Esophagus squamous epithelium (tissue), 5 donors: ENCODE data around the gene ROBO3. TPM values are rescaled to one million over a fixed set of nuclear protein-coding genes. Genes with fewer than 3 reads are reported as not detected.

Source experiments
- DNase-seq: peaks from one replicate; lab custom pipeline; 2025; lab: John Stamatoyannopoulos, UW
- H3K27ac ChIP-seq, 4 donors: fragments of 200-600 bp; sonication (generic); one replicate each; pipeline ENCODE4 v1.5.1; 2016 to 2019; ENCODE audit warnings: mild to moderate bottlenecking in 1 of 4
- H3K27me3 ChIP-seq, 4 donors: fragments of 200-600 bp; sonication (generic); 1 replicate in 3 of 4; 2 replicates in 1 of 4; pipeline versions ENCODE4 v1.5.1 to v1.6.0; 2017 to 2021; ENCODE audit warnings: antibody characterized with exemption in 1 of 4
- H3K36me3 ChIP-seq, 3 donors: fragments of 200-600 bp; sonication (generic); one replicate each; pipeline ENCODE4 v1.5.1; 2016 to 2019
- H3K4me1 ChIP-seq, 3 donors: fragments of 200-600 bp; sonication (generic); one replicate each; pipeline ENCODE4 v1.5.1; 2017 to 2019
- H3K4me3 ChIP-seq, 4 donors: fragments of 200-600 bp; sonication (generic); 1 replicate in 3 of 4; 2 replicates in 1 of 4; pipeline ENCODE4 v1.5.1; 2016 to 2019; ENCODE audit warnings: mild to moderate bottlenecking in 2 of 4, moderate library complexity in 1 of 4
- H3K9me3 ChIP-seq, 3 donors: fragments of 200-600 bp; sonication (generic); one replicate each; pipeline ENCODE4 v1.5.1; 2016 to 2019
- POLR2A ChIP-seq, 4 donors: fragments of 450-650 bp; IDR thresholded peaks; one replicate each; pipeline ENCODE4 v1.6.1; 2017; ENCODE audit warnings: antibody characterized with exemption in 4 of 4, mild to moderate bottlenecking in 4 of 4, moderate library complexity in 3 of 4
- WGBS, 2 donors: methylation state at CpG; one replicate each; pipeline ENCODE4 v1.1.5; 2018; 5-methylcytosine and 5-hydroxymethylcytosine counted together
- intact Hi-C: fragments of 100-400 bp; cut with DNase I; formaldehyde crosslinking; loops from one replicate; pipeline ENCODE4 v1.15.0; 2022
- total RNA-seq, 4 donors: library from RNA; depleted of rRNA; stranded (reverse); fragments of >200 nt; gene quantifications; one replicate each; pipeline ENCODE4 v1.1.0, GENCODE V29; 2016
- TF ChIP-seq, protein P1 (sequence below), 6 experiments: fragments of 450-650 bp in 4 of 6; fragments of 200-600 bp in 2 of 6; sonication (generic) in 2 of 6; IDR thresholded peaks; one replicate each; pipeline ENCODE4 v1.5.1; 2016 to 2019; ENCODE audit warnings: antibody characterized with exemption in 6 of 6, mild to moderate bottlenecking in 4 of 6, moderate library complexity in 4 of 6
- donor health status: DM: yes; HTN: yes; CAD: no.

ROBO3 gene
- total RNA-seq, 4 donors from 2014 or later = 1.8 to 12.4 (median 3.8) TPM

GRCh38 chr11:124842305-124842704 is 22.9 kb upstream of the ROBO3 start:
- no peak for TF ChIP-seq POLR2A (IDR thresholded peaks at IDR 0.05)
- TF ChIP-seq, protein P1, sequence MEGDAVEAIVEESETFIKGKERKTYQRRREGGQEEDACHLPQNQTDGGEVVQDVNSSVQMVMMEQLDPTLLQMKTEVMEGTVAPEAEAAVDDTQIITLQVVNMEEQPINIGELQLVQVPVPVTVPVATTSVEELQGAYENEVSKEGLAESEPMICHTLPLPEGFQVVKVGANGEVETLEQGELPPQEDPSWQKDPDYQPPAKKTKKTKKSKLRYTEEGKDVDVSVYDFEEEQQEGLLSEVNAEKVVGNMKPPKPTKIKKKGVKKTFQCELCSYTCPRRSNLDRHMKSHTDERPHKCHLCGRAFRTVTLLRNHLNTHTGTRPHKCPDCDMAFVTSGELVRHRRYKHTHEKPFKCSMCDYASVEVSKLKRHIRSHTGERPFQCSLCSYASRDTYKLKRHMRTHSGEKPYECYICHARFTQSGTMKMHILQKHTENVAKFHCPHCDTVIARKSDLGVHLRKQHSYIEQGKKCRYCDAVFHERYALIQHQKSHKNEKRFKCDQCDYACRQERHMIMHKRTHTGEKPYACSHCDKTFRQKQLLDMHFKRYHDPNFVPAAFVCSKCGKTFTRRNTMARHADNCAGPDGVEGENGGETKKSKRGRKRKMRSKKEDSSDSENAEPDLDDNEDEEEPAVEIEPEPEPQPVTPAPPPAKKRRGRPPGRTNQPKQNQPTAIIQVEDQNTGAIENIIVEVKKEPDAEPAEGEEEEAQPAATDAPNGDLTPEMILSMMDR (IDR thresholded peaks at IDR 0.05) = no peak
- H3K9me3 ChIP-seq = no peaks in the 10 kb centered on the region
- DNase-seq = no peak
- H3K4me3 ChIP-seq = no peak overlapping the region
- peaks cover 29 to 100% (median 53%) of the 10 kb centered on the region in 4 donors for H3K27me3 ChIP-seq
- intact Hi-C loops = no loop called here
- no peak overlapping the region for H3K27ac ChIP-seq
- H3K4me1 ChIP-seq = peaks cover 15 to 32% (median 18%) of the 10 kb centered on the region in 3 donors
- no peaks in the 10 kb centered on the region for H3K36me3 ChIP-seq
- 37 to 38% methylated on average over 4 of the region's 4 CpGs for WGBS, 2 donors

DNA sequence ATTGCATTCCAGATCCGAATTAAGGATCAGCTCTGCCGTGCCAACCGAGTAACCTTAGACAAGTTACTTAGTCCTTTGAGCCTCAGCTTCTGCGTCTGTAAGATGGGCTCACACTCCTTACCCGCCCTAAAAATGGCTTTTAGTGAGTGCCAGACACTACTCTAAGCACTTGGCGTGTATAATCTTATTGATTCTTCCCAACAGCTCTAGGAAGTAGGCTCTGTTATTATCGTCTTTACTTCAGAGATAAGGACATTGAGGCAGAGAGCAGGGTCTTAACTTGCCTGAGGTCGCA is 21.7 kb upstream of the ROBO3 start:
- Histone ChIP-seq H3K36me3 (no peaks in the 10 kb centered on the region), H3K9me3 (no peaks in the 10 kb centered on the region), H3K27ac (no peak overlapping the region), H3K4me1 (peaks cover 15 to 31% (median 18%) of the 10 kb centered on the region in 3 donors), H3K4me3 (peak overlapping the region in 1 of 4 donors; percentile 36), H3K27me3 (peaks cover 29 to 100% (median 50%) of the 10 kb centered on the region in 4 donors)
- WGBS, 2 donors = 5 to 37% methylated on average over 3 to 8 of the region's 8 CpGs
- intact Hi-C loops = no loop called here
- no peak for TF ChIP-seq POLR2A (IDR thresholded peaks at IDR 0.05)
- TF ChIP-seq, protein P1 (IDR thresholded peaks at IDR 0.05) = no peak
- no peak for DNase-seq

GRCh38 chr11:124844664-124845079 is 20.6 kb upstream of the ROBO3 start:
- Histone ChIP-seq H3K4me1 (peaks cover 6 to 21% (median 11%) of the 10 kb centered on the region in 3 donors), H3K27me3 (peaks cover 20 to 100% (median 40%) of the 10 kb centered on the region in 4 donors), H3K4me3 (no peak overlapping the region), H3K36me3 (no peaks in the 10 kb centered on the region), H3K27ac (no peak overlapping the region), H3K9me3 (no peaks in the 10 kb centered on the region)
- no peak for TF ChIP-seq POLR2A (IDR thresholded peaks at IDR 0.05)
- TF ChIP-seq, protein P1 (IDR thresholded peaks at IDR 0.05) = no peak
- 13 to 28% methylated on average over 4 to 8 of the region's 8 CpGs for WGBS, 2 donors
- DNase-seq = no peak
- intact Hi-C loops = no loop called here

- TF ChIP-seq POLR2A (IDR thresholded peaks at IDR 0.05) = no peak
- TF ChIP-seq, protein P1 (IDR thresholded peaks at IDR 0.05) = no peak
- no peak overlapping the region for H3K4me3 ChIP-seq
- DNase-seq = no peak
- intact Hi-C loops = no loop called here
- 7 to 8% methylated on average over 3 to 4 of the region's 11 CpGs for WGBS, 2 donors
- H3K9me3 ChIP-seq = no peaks in the 10 kb centered on the region
- peaks cover 16 to 100% (median 29%) of the 10 kb centered on the region in 4 donors for H3K27me3 ChIP-seq
- peaks cover 3 to 17% (median 7%) of the 10 kb centered on the region in 3 donors for H3K4me1 ChIP-seq
- no peaks in the 10 kb centered on the region for H3K36me3 ChIP-seq
- no peak overlapping the region for H3K27ac ChIP-seq
These were observed 19.1 kb upstream of the ROBO3 start for GRCh38 chr11:124846070-124846673.

- Histone ChIP-seq H3K9me3 (no peaks in the 10 kb centered on the region), H3K27me3 (peaks cover 0 to 94% (median 13%) of the 10 kb centered on the region in 4 donors), H3K4me1 (peaks cover 0 to 14% (median 7%) of the 10 kb centered on the region in 3 donors), H3K27ac (no peak overlapping the region), H3K36me3 (no peaks in the 10 kb centered on the region), H3K4me3 (no peak overlapping the region)
- WGBS, 2 donors = 77 to 96% methylated on average over 2 of the region's 2 CpGs
- TF ChIP-seq, protein P1 (IDR thresholded peaks at IDR 0.05) = no peak
- no peak for TF ChIP-seq POLR2A (IDR thresholded peaks at IDR 0.05)
- intact Hi-C loops = no loop called here
- no peak for DNase-seq
These were observed 6.1 kb upstream of the ROBO3 start for GRCh38 chr11:124859171-124859570.
